CD8-positive, alpha-beta memory T cell (primary cell): Measurements from ENCODE around the gene RAB25. TPM values are rescaled to one million over a fixed set of nuclear protein-coding genes. Genes with fewer than 3 reads are reported as not detected.

Experiments
- CTCF ChIA-PET: fragments of 350-600 bp; sonication (Branson Sonifier 250); formaldehyde crosslinking; loops from one replicate; lab custom pipeline; 2021; ENCODE audit warnings: antibody characterized with exemption; lab: Charles Lee
- POLR2A ChIA-PET: fragments of 350-600 bp; sonication (Branson Sonifier 250); formaldehyde crosslinking; loops from one replicate; lab custom pipeline; 2021; ENCODE audit warnings: antibody characterized with exemption; lab: Charles Lee
- DNase-seq, 5 donors: peaks; one replicate each; pipeline versions ENCODE4 v3.0.0 to v3.0.0-alpha.2; 2020 to 2022; ENCODE audit warnings: mixed read lengths in 1 of 5
- H3K27ac ChIP-seq: one replicate; pipeline ENCODE4 v1.7.0; 2013; ENCODE audit warnings: low read depth, mild to moderate bottlenecking, low read length, moderate library complexity
- H3K27me3 ChIP-seq: 2 replicates; pipeline ENCODE4 v1.7.0; 2013; ENCODE audit warnings: low read length, mild to moderate bottlenecking; ENCODE audit not compliant: insufficient read depth, poor library complexity, severe bottlenecking
- H3K36me3 ChIP-seq: 2 replicates; pipeline ENCODE4 v1.7.0; 2013; ENCODE audit warnings: mild to moderate bottlenecking, low read length, moderate library complexity; ENCODE audit not compliant: insufficient read depth
- H3K4me1 ChIP-seq: 2 replicates; pipeline ENCODE4 v1.7.0; 2013; ENCODE audit warnings: mild to moderate bottlenecking, low read length, moderate library complexity; ENCODE audit not compliant: insufficient read depth
- H3K4me3 ChIP-seq: 2 replicates; pipeline ENCODE4 v1.7.0; 2013; ENCODE audit warnings: mild to moderate bottlenecking, low read length
- H3K9me3 ChIP-seq: 2 replicates; pipeline ENCODE4 v1.7.0; 2013; ENCODE audit warnings: mild to moderate bottlenecking, low read length
- H3K27ac Mint-ChIP-seq, 8 donors: one replicate each; pipeline ENCODE4 v1.8.0; 2020 to 2021; ENCODE audit warnings: mixed read lengths in 8 of 8, mild to moderate bottlenecking in 6 of 8, inconsistent platforms in 3 of 8, moderate library complexity in 3 of 8
- H3K27me3 Mint-ChIP-seq, 2 donors: one replicate each; pipeline ENCODE4 v1.8.0; 2020 to 2021; ENCODE audit warnings: mixed read lengths in 2 of 2, mild to moderate bottlenecking in 1 of 2, moderate library complexity in 1 of 2
- H3K36me3 Mint-ChIP-seq, 3 donors: one replicate each; pipeline ENCODE4 v1.8.0; 2020 to 2021; ENCODE audit warnings: mixed read lengths in 3 of 3, inconsistent platforms in 1 of 3, mild to moderate bottlenecking in 1 of 3
- H3K4me1 Mint-ChIP-seq, 3 donors: one replicate each; pipeline ENCODE4 v1.8.0; 2020 to 2021; ENCODE audit warnings: mixed read lengths in 3 of 3, inconsistent platforms in 1 of 3, mild to moderate bottlenecking in 1 of 3
- H3K4me3 Mint-ChIP-seq, 7 donors: one replicate each; pipeline ENCODE4 v1.8.0; 2020 to 2021; ENCODE audit warnings: mixed read lengths in 7 of 7, mild to moderate bottlenecking in 6 of 7, moderate library complexity in 4 of 7, inconsistent platforms in 2 of 7
- H3K9me3 Mint-ChIP-seq, 5 donors: one replicate each; pipeline ENCODE4 v1.8.0; 2020 to 2022; ENCODE audit warnings: mixed read lengths in 5 of 5, mild to moderate bottlenecking in 3 of 5, moderate library complexity in 2 of 5, inconsistent platforms in 1 of 5
- polyA plus RNA-seq: library from polyadenylated mRNA; unstranded; fragments of 300-500 nt; fragmentation: Illumina TruSeq; gene quantifications from one replicate; pipeline ENCODE4 v1.2.3, GENCODE V29; 2021
- total RNA-seq, 2 experiments: library from RNA; stranded (reverse); gene quantifications; one replicate each; pipeline ENCODE4 v1.2.3, GENCODE V29; 2021

RAB25 gene
- total and polyA plus RNA-seq, 3 experiments from 2014 or later = 0.76 TPM; not detected in 2

DNA sequence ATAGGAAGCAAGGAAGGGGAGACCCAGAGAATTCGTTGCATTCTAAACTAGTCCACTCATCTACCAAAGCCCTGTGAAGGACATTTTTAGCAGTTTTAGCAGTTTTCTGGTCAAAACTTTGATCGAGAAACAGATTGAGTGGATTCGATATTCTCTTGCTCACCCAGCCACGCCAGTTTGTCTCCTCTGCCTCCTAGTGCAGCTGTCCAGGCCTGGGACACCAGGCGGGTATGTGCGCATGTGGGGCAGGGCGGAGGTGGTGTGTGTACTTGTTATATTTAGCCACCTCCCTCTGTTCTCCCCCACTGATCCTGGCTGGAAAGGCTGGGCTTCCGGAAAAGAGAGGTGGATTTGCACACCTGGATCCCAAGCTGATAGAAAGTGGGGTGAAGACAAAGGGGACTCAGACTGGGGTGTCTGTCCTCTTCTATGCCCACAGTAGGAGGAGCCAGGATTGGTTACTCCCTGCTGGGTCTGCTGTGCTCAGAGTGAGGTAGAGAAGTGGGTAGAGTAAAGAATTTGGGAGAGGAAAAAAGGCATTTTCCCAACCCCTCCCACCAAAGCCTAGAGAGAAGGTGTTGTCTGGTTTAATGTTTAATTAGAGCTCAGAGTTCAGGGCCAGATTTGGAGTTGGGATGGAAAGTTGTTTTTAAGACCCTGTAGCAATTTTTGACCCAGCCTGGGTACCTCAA, 57.4 kb downstream of the RAB25 start:
- Histone ChIP-seq H3K4me3 (no peak overlapping the region), H3K9me3 (no peaks in the 10 kb centered on the region), H3K27ac (peak overlapping the region; percentile 20), H3K4me1 (peaks cover 28% of the 10 kb centered on the region), H3K36me3 (no peaks in the 10 kb centered on the region), H3K27me3 (peaks cover 3% of the 10 kb centered on the region)
- Mint-ChIP-seq H3K27ac (peak overlapping the region in 7 of 8 donors; percentile 1 to 77 (median 43)), H3K9me3 (peaks cover 0 to 2% (median 0%) of the 10 kb centered on the region in 5 donors), H3K4me1 (peaks cover 34 to 71% (median 54%) of the 10 kb centered on the region in 3 donors), H3K4me3 (peak overlapping the region in 4 of 7 donors; percentile 13 to 56 (median 31)), H3K36me3 (peaks cover 0 to 25% (median 0%) of the 10 kb centered on the region in 3 donors), H3K27me3 (peaks cover 0 to 8% of the 10 kb centered on the region in 2 donors)
- ChIA-PET POLR2A (interaction anchor here (0.7 to 1.2 kb wide), 2 partner anchors 11 to 28 kb away, joined by 3 to 5 read pairs; no protein-coding TSS in a partner anchor), CTCF (interaction anchor here (9.0 to 25.4 kb wide), 2 partner anchors 10 to 19 kb away, joined by 78 to 702 read pairs; no protein-coding TSS in a partner anchor)
- DNase-seq = no peak

DNA sequence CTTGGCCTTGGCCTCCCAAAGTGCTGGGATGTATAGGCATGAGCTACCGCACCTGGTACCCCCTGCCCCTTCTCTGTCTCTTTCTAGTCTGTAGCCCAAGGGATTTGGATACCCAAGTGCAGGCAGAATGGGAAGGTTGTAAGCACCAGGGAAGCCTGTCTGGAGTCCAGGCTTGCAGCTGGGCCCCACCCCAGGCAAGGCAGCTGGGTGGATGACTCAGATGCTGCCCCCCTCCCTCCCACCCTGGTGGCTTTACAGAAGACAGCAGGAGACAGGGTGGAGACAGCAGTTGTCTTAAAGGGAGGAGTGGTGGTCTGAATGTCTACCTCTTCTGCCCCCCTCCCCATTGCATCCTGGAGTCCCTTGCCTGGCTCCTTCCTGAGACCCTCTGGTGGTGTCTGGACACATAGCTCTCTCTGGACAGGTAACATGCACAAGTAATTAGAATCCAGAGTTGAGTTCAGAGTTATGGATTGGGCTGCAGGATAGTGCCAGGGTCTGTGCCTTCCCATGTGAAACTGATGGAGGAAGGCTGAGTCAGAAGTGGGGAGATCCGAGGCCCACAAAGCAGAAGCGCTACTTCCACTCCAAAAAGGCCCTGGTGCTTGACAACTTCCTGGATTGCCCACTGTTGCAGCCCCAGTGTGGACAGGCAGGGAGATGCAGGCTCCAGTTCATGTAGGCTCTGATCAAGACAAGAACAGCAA, 58.7 kb downstream of the RAB25 start:
- ChIA-PET CTCF (interaction anchor here (0.7 to 25.4 kb wide), 3 partner anchors 9 to 615 kb away, joined by 3 to 702 read pairs (median 78); no protein-coding TSS in a partner anchor), POLR2A (interaction anchor here (0.5 to 1.2 kb wide), 2 partner anchors 12 to 386 kb away, joined by 5 to 6 read pairs; no protein-coding TSS in a partner anchor)
- Histone ChIP-seq H3K9me3 (no peaks in the 10 kb centered on the region), H3K4me1 (peaks cover 33% of the 10 kb centered on the region), H3K4me3 (no peak overlapping the region), H3K36me3 (no peaks in the 10 kb centered on the region), H3K27me3 (no peaks in the 10 kb centered on the region), H3K27ac (peak overlapping the region; percentile 45)
- Mint-ChIP-seq H3K9me3 (peaks cover 0 to 2% (median 0%) of the 10 kb centered on the region in 5 donors), H3K27me3 (peaks cover 0 to 9% of the 10 kb centered on the region in 2 donors), H3K27ac (peak overlapping the region in 6 of 8 donors; percentile 38 to 85 (median 52)), H3K36me3 (peaks cover 0 to 23% (median 0%) of the 10 kb centered on the region in 3 donors), H3K4me3 (peak overlapping the region in 5 of 7 donors; percentile 12 to 74 (median 41)), H3K4me1 (peaks cover 37 to 72% (median 56%) of the 10 kb centered on the region in 3 donors)
- peak in 1 of 5 donors; percentile 18 for DNase-seq

Other genes with a start within 250 kb of the RAB25 start
- 10 to 100 TPM; 53.3 to 60.8 TPM for gene GON4L, start 203.9 kb upstream of the RAB25 start, total RNA-seq
- gene GON4L, start 203.9 kb upstream of the RAB25 start, polyA plus RNA-seq = 42.9 TPM
- gene SYT11, start 201.6 kb upstream of the RAB25 start, total RNA-seq = 10 to 100 TPM; 22.7 TPM
- gene SYT11, start 201.6 kb upstream of the RAB25 start, polyA plus RNA-seq = 19.3 TPM
- gene RIT1, start 149.8 kb upstream of the RAB25 start, total RNA-seq = 10 to 100 TPM; 13.7 to 16.9 TPM
- 17.7 TPM for gene RIT1, start 149.8 kb upstream of the RAB25 start, polyA plus RNA-seq
- 10 to 100 TPM; 58.8 to 61.2 TPM for gene KHDC4, start 126.7 kb upstream of the RAB25 start, total RNA-seq
- gene KHDC4, start 126.7 kb upstream of the RAB25 start, polyA plus RNA-seq = 8.2 TPM
- not detected for gene RXFP4, start 119.5 kb upstream of the RAB25 start, total RNA-seq
- gene RXFP4, start 119.5 kb upstream of the RAB25 start, polyA plus RNA-seq = 0.29 TPM
- 100 to 1,000 TPM; 168 to 176 TPM for gene ARHGEF2, start 82.6 kb upstream of the RAB25 start, total RNA-seq
- gene ARHGEF2, start 82.6 kb upstream of the RAB25 start, polyA plus RNA-seq = 18.8 TPM
- 100 to 1,000 TPM; 187 to 190 TPM for gene SSR2, start 40.2 kb upstream of the RAB25 start, total RNA-seq
- gene SSR2, start 40.2 kb upstream of the RAB25 start, polyA plus RNA-seq = 380 TPM
- gene UBQLN4, start 7.4 kb upstream of the RAB25 start, total RNA-seq = 10 to 100 TPM; 59.4 to 61.9 TPM
- gene UBQLN4, start 7.4 kb upstream of the RAB25 start, polyA plus RNA-seq = 15.6 TPM
- gene LAMTOR2, start 6.4 kb upstream of the RAB25 start, total RNA-seq = 10 to 100 TPM; 61.9 to 67.4 TPM
- gene LAMTOR2, start 6.4 kb upstream of the RAB25 start, polyA plus RNA-seq = 134 TPM
- 1 to 10 TPM in 1 of 2 experiments, under 1 TPM in 1; 0.24 to 1.0 TPM for gene MEX3A, start 21.3 kb downstream of the RAB25 start, total RNA-seq
- gene MEX3A, start 21.3 kb downstream of the RAB25 start, polyA plus RNA-seq = not detected
- 100 to 1,000 TPM; 325 to 335 TPM for gene LMNA, start 53.6 kb downstream of the RAB25 start, total RNA-seq
- 13.9 TPM for gene LMNA, start 53.6 kb downstream of the RAB25 start, polyA plus RNA-seq
- 10 to 100 TPM; 21.6 to 23.0 TPM for gene SEMA4A, start 92.4 kb downstream of the RAB25 start, total RNA-seq
- gene SEMA4A, start 92.4 kb downstream of the RAB25 start, polyA plus RNA-seq = 10.7 TPM
- gene SLC25A44, start 132.9 kb downstream of the RAB25 start, total RNA-seq = 10 to 100 TPM; 30.8 to 32.4 TPM
- 21.4 TPM for gene SLC25A44, start 132.9 kb downstream of the RAB25 start, polyA plus RNA-seq
- gene PMF1, start 151.8 kb downstream of the RAB25 start, total RNA-seq = 10 to 100 TPM; 85.9 to 88.3 TPM
- 83.3 TPM for gene PMF1, start 151.8 kb downstream of the RAB25 start, polyA plus RNA-seq
- gene BGLAP, start 181.0 kb downstream of the RAB25 start, total RNA-seq = 1 to 10 TPM in 1 of 2 experiments, under 1 TPM in 1; 0.97 to 1.5 TPM
- not detected for gene BGLAP, start 181.0 kb downstream of the RAB25 start, polyA plus RNA-seq
- 1 to 10 TPM; 1.9 TPM for gene PAQR6, start 186.9 kb downstream of the RAB25 start, total RNA-seq
- gene PAQR6, start 186.9 kb downstream of the RAB25 start, polyA plus RNA-seq = 0.53 TPM
- gene SMG5, start 221.7 kb downstream of the RAB25 start, total RNA-seq = 100 to 1,000 TPM; 110 to 117 TPM
- 27.3 TPM for gene SMG5, start 221.7 kb downstream of the RAB25 start, polyA plus RNA-seq
- gene TMEM79, start 223.2 kb downstream of the RAB25 start, total RNA-seq = 10 to 100 TPM; 10.8 to 11.2 TPM
- 5.6 TPM for gene TMEM79, start 223.2 kb downstream of the RAB25 start, polyA plus RNA-seq
- gene GLMP, start 234.5 kb downstream of the RAB25 start, total RNA-seq = 10 to 100 TPM; 19.5 to 20.9 TPM
- gene GLMP, start 234.5 kb downstream of the RAB25 start, polyA plus RNA-seq = 18.9 TPM
- under 1 TPM in 1 of 2 experiments, not detected in 1; 0.35 TPM for gene VHLL, start 238.1 kb downstream of the RAB25 start, total RNA-seq
- not detected for gene VHLL, start 238.1 kb downstream of the RAB25 start, polyA plus RNA-seq